ENCODE data around the gene PRG3.
"Not testable (repeated sequence)": the region's sequence is repeated elsewhere in the genome, so short reads cannot be mapped to it uniquely, and the experiment has no call there.

Gene PRG3

GRCh38 chr11:57408771-57409170 is 27.8 kb upstream of the PRG3 start:
- no peak for DNase-seq (ENCODE audit: low read depth)

GRCh38 chr11:57407941-57408475 is 27.1 kb upstream of the PRG3 start:
- DNase-seq (ENCODE audit: low read depth) = no peak

GRCh38 chr11:57407010-57407920 is 26.3 kb upstream of the PRG3 start:
- no peak for DNase-seq (ENCODE audit: low read depth)

- peak; percentile 59 for DNase-seq (ENCODE audit: low read depth)
These were observed 25.5 kb upstream of the PRG3 start for GRCh38 chr11:57406337-57406904.

GRCh38 chr11:57405271-57405860 is 24.4 kb upstream of the PRG3 start:
- DNase-seq (ENCODE audit: low read depth) = no peak

GRCh38 chr11:57403802-57404147 is 22.8 kb upstream of the PRG3 start:
- no peak for DNase-seq (ENCODE audit: low read depth)

- DNase-seq (ENCODE audit: low read depth) = not testable (repeated sequence)
These were observed 22.3 kb upstream of the PRG3 start for GRCh38 chr11:57403003-57403801.

- DNase-seq (ENCODE audit: low read depth) = no peak
These were observed 21.4 kb upstream of the PRG3 start for GRCh38 chr11:57402188-57403002.

GRCh38 chr11:57399972-57400578 is 19.1 kb upstream of the PRG3 start:
- DNase-seq (ENCODE audit: low read depth) = no peak

- no peak for DNase-seq (ENCODE audit: low read depth)
These were observed 18.3 kb upstream of the PRG3 start for GRCh38 chr11:57399221-57399620.

GRCh38 chr11:57397394-57397990 is 16.5 kb upstream of the PRG3 start:
- no peak for DNase-seq (ENCODE audit: low read depth)

- no peak for DNase-seq (ENCODE audit: low read depth)
These were observed 15.8 kb upstream of the PRG3 start for GRCh38 chr11:57396744-57397143.

- DNase-seq (ENCODE audit: low read depth) = no peak
These were observed 15.1 kb upstream of the PRG3 start for GRCh38 chr11:57395905-57396623.

GRCh38 chr11:57394203-57394965 is 13.4 kb upstream of the PRG3 start:
- DNase-seq (ENCODE audit: low read depth) = no peak

GRCh38 chr11:57392763-57393105 is 11.8 kb upstream of the PRG3 start:
- DNase-seq (ENCODE audit: low read depth) = no peak

GRCh38 chr11:57392066-57392762 is 11.3 kb upstream of the PRG3 start:
- DNase-seq (ENCODE audit: low read depth) = no peak

- DNase-seq (ENCODE audit: low read depth) = no peak
These were observed 10.6 kb upstream of the PRG3 start for GRCh38 chr11:57391539-57391938.

GRCh38 chr11:57391111-57391510 is 10.2 kb upstream of the PRG3 start:
- no peak for DNase-seq (ENCODE audit: low read depth)

GRCh38 chr11:57390535-57390934 is 9.6 kb upstream of the PRG3 start, which contains the start of gene PRG2:
Gene PRG2, minus strand, starts transcription at chr11:57390650. Its CDS starts 706 bp downstream, at chr11:57389944.
- DNase-seq (ENCODE audit: low read depth) = no peak

Measured in stimulated activated CD4-positive, alpha-beta T cell treated with anti-CD3 and anti-CD28 coated beads, Interleukin-2, amount 100 ng/mL, for 4 hours (primary cell).